ENCODE measurements around the gene ARMH2. TPM values are rescaled to one million over a fixed set of nuclear protein-coding genes. Genes with fewer than 3 reads are reported as not detected.

The ARMH2 gene
- total RNA-seq, 1 experiment from 2014 or later = not detected

GRCh38 chr6:24757611-24758010, 41.1 kb downstream of the ARMH2 start:
- DNase-seq = no peak
- Mint-ChIP-seq H3K4me3 (no peak overlapping the region), H3K27ac (peak overlapping the region in 1 of 3 experiments; percentile 49; a peak in 1 of 7 replicates), H3K4me1 (peaks cover 4 to 9% of the 10 kb centered on the region in 2 experiments), H3K9me3 (peaks cover 6 to 11% of the 10 kb centered on the region in 2 experiments; a peak in 4 of 5 replicates), H3K27me3 (ENCODE audit: low read depth) (no peaks in the 10 kb centered on the region), H3K36me3 (ENCODE audit: insufficient read depth in 1 of 3, low read depth in 3 of 3) (0 out of 7 replicates have a peak, but pooled peaks cover 0 to 1% (median 0%) of the 10 kb centered on the region in 3 experiments)
- H3K4ac ChIP-seq (ENCODE audit: low read depth, low read length) = no peak overlapping the region
- no peak overlapping the region for H2BK20ac ChIP-seq (ENCODE audit: low read depth, low read length, poor library complexity, severe bottlenecking)
- H3K79me1 ChIP-seq (ENCODE audit: insufficient read depth, low read depth, low read length, poor library complexity, severe bottlenecking) = no peaks in the 10 kb centered on the region
- H3K27me3 ChIP-seq (ENCODE audit: insufficient read depth, low read length) = no peaks in the 10 kb centered on the region
- no peak overlapping the region for H2AFZ ChIP-seq (ENCODE audit: low read length)
- H2BK15ac ChIP-seq (ENCODE audit: low read depth, low read length) = no peak overlapping the region
- H2BK5ac ChIP-seq (ENCODE audit: insufficient read length, low read length) = no peak overlapping the region
- no peak overlapping the region for H2BK12ac ChIP-seq (ENCODE audit: insufficient read length, low read depth, low read length)
- no peak overlapping the region for H2BK120ac ChIP-seq (ENCODE audit: low read depth, low read length, poor library complexity, severe bottlenecking)
- H3K4me2 ChIP-seq (ENCODE audit: insufficient read depth, insufficient read length, low read length) = no peak overlapping the region
- H3K79me2 ChIP-seq (ENCODE audit: insufficient read depth, low read length) = no peaks in the 10 kb centered on the region
- no peak overlapping the region for H3K9ac ChIP-seq (ENCODE audit: extremely low read depth, insufficient read length, low read length)
- no peak overlapping the region for H4K91ac ChIP-seq (ENCODE audit: insufficient read length, low read depth, low read length)
- no peak for TF ChIP-seq CTCF (conservative IDR thresholded peaks at IDR 0.05)
- H3K27ac ChIP-seq (ENCODE audit: insufficient read length, low read depth, low read length) = no peak overlapping the region
- no peaks in the 10 kb centered on the region for H3K9me3 ChIP-seq (ENCODE audit: control insufficient read depth, low read depth, low read length)
- no peaks in the 10 kb centered on the region for H4K20me1 ChIP-seq (ENCODE audit: control insufficient read depth, insufficient read depth, insufficient read length)
- WGBS (ENCODE audit: extremely low coverage, insufficient read length, low lambda C conversion rate) = no CpG with 5 or more reads among the region's 6 CpGs
- no peak overlapping the region for H3T11ph ChIP-seq (ENCODE audit: low read length)
- H3K18ac ChIP-seq (ENCODE audit: insufficient read length, low read depth, low read length) = no peak overlapping the region
- H3K4me1 ChIP-seq (ENCODE audit: insufficient read depth, low read length) = no peaks in the 10 kb centered on the region
- no peak overlapping the region for H4K5ac ChIP-seq (ENCODE audit: insufficient read length, low read depth, low read length)
- H3K23ac ChIP-seq (ENCODE audit: insufficient read length, low read depth, low read length) = no peak overlapping the region
- H4K8ac ChIP-seq (replicated peaks; ENCODE audit: insufficient read length, low read depth, low read length) = no peak overlapping the region
- H3K23me2 ChIP-seq (ENCODE audit: insufficient read length, low read depth, low read length, poor library complexity, severe bottlenecking) = no peaks in the 10 kb centered on the region
- no peak overlapping the region for H2AK5ac ChIP-seq (ENCODE audit: insufficient read length, low read length)
- H3K56ac ChIP-seq (ENCODE audit: insufficient read length, low read depth, low read length) = no peak overlapping the region
- no peak overlapping the region for H3K14ac ChIP-seq (ENCODE audit: insufficient read depth, low read length)
